GM20431 (cell line): ENCODE measurements around the gene ATXN1.
"Not testable (repeated sequence)": the region's sequence is repeated elsewhere in the genome, so short reads cannot be mapped to it uniquely, and the experiment has no call there.

Source experiments
- in situ Hi-C: fragments of 300-500 bp; cut with MseI, MboI; formaldehyde crosslinking; loops from one replicate; pipeline ENCODE4 v1.15.0; 2020; ENCODE audit warnings: low sequenced_read_pairs; ENCODE audit not compliant: unreplicated experiment

Gene ATXN1

GRCh38 chr6:16633465-16633864 is 127.8 kb downstream of the ATXN1 start:
- in situ Hi-C loops = no loop called here

- in situ Hi-C loops = no loop called here
Measured at GRCh38 chr6:16632101-16632500, 129.2 kb downstream of the ATXN1 start.

GRCh38 chr6:16630026-16630643 is 131.1 kb downstream of the ATXN1 start:
- in situ Hi-C loops = no loop called here

- in situ Hi-C loops = not testable (repeated sequence)
Measured at GRCh38 chr6:16628580-16628979, 132.7 kb downstream of the ATXN1 start.

GRCh38 chr6:16626650-16627049 is 134.6 kb downstream of the ATXN1 start:
- in situ Hi-C loops = no loop called here

GRCh38 chr6:16625291-16626265 is 135.7 kb downstream of the ATXN1 start:
- in situ Hi-C loops = no loop called here

GRCh38 chr6:16624636-16625290 is 136.5 kb downstream of the ATXN1 start:
- in situ Hi-C loops = no loop called here

- in situ Hi-C loops = no loop called here
Measured at GRCh38 chr6:16623731-16624130, 137.5 kb downstream of the ATXN1 start.

- in situ Hi-C loops = no loop called here
Measured at GRCh38 chr6:16623029-16623653, 138.1 kb downstream of the ATXN1 start.

GRCh38 chr6:16622193-16622592 is 139.1 kb downstream of the ATXN1 start:
- in situ Hi-C loops = no loop called here

- in situ Hi-C loops = no loop called here
Measured at GRCh38 chr6:16621002-16621401, 140.3 kb downstream of the ATXN1 start.

GRCh38 chr6:16619777-16620176 is 141.5 kb downstream of the ATXN1 start:
- in situ Hi-C loops = no loop called here

- in situ Hi-C loops = no loop called here
Measured at GRCh38 chr6:16618962-16619361, 142.3 kb downstream of the ATXN1 start.

- in situ Hi-C loops = not testable (repeated sequence)
Measured at GRCh38 chr6:16615215-16615614, 146.0 kb downstream of the ATXN1 start.

GRCh38 chr6:16614143-16614542 is 147.1 kb downstream of the ATXN1 start:
- in situ Hi-C loops = not testable (repeated sequence)

- in situ Hi-C loops = not testable (repeated sequence)
Measured at GRCh38 chr6:16613504-16613903, 147.8 kb downstream of the ATXN1 start.

- in situ Hi-C loops = no loop called here
Measured at GRCh38 chr6:16608444-16608843, 152.8 kb downstream of the ATXN1 start.

- in situ Hi-C loops = no loop called here
Measured at GRCh38 chr6:16602035-16602434, 159.2 kb downstream of the ATXN1 start.

GRCh38 chr6:16600701-16601100 is 160.6 kb downstream of the ATXN1 start:
- in situ Hi-C loops = no loop called here

GRCh38 chr6:16600026-16600425 is 161.2 kb downstream of the ATXN1 start:
- in situ Hi-C loops = no loop called here
